Esophagus squamous epithelium (tissue), 5 donors: Measurements from ENCODE around the gene KIF26B. TPM values are rescaled to one million over a fixed set of nuclear protein-coding genes. Genes with fewer than 3 reads are reported as not detected.

Experiments used
- DNase-seq: peaks from one replicate; lab custom pipeline; 2025; lab: John Stamatoyannopoulos, UW
- H3K27ac ChIP-seq, 4 donors: fragments of 200-600 bp; sonication (generic); one replicate each; pipeline ENCODE4 v1.5.1; 2016 to 2019; ENCODE audit warnings: mild to moderate bottlenecking in 1 of 4
- H3K27me3 ChIP-seq, 4 donors: fragments of 200-600 bp; sonication (generic); 1 replicate in 3 of 4; 2 replicates in 1 of 4; pipeline versions ENCODE4 v1.5.1 to v1.6.0; 2017 to 2021; ENCODE audit warnings: antibody characterized with exemption in 1 of 4
- H3K36me3 ChIP-seq, 3 donors: fragments of 200-600 bp; sonication (generic); one replicate each; pipeline ENCODE4 v1.5.1; 2016 to 2019
- H3K4me1 ChIP-seq, 3 donors: fragments of 200-600 bp; sonication (generic); one replicate each; pipeline ENCODE4 v1.5.1; 2017 to 2019
- H3K4me3 ChIP-seq, 4 donors: fragments of 200-600 bp; sonication (generic); 1 replicate in 3 of 4; 2 replicates in 1 of 4; pipeline ENCODE4 v1.5.1; 2016 to 2019; ENCODE audit warnings: mild to moderate bottlenecking in 2 of 4, moderate library complexity in 1 of 4
- H3K9me3 ChIP-seq, 3 donors: fragments of 200-600 bp; sonication (generic); one replicate each; pipeline ENCODE4 v1.5.1; 2016 to 2019
- POLR2A ChIP-seq, 4 donors: fragments of 450-650 bp; IDR thresholded peaks; one replicate each; pipeline ENCODE4 v1.6.1; 2017; ENCODE audit warnings: antibody characterized with exemption in 4 of 4, mild to moderate bottlenecking in 4 of 4, moderate library complexity in 3 of 4
- WGBS, 2 donors: methylation state at CpG; one replicate each; pipeline ENCODE4 v1.1.5; 2018; 5-methylcytosine and 5-hydroxymethylcytosine counted together
- intact Hi-C: fragments of 100-400 bp; cut with DNase I; formaldehyde crosslinking; loops from one replicate; pipeline ENCODE4 v1.15.0; 2022
- total RNA-seq, 4 donors: library from RNA; depleted of rRNA; stranded (reverse); fragments of >200 nt; gene quantifications; one replicate each; pipeline ENCODE4 v1.1.0, GENCODE V29; 2016
- TF ChIP-seq, protein P1 (sequence below), 6 experiments: fragments of 450-650 bp in 4 of 6; fragments of 200-600 bp in 2 of 6; sonication (generic) in 2 of 6; IDR thresholded peaks; one replicate each; pipeline ENCODE4 v1.5.1; 2016 to 2019; ENCODE audit warnings: antibody characterized with exemption in 6 of 6, mild to moderate bottlenecking in 4 of 6, moderate library complexity in 4 of 6
- donor health status: DM: yes; HTN: yes; CAD: no.

KIF26B gene
- 1 to 10 TPM in 2 of 4 donors, under 1 TPM in 2; 0.23 to 2.7 (median 1.0) TPM for total RNA-seq

DNA sequence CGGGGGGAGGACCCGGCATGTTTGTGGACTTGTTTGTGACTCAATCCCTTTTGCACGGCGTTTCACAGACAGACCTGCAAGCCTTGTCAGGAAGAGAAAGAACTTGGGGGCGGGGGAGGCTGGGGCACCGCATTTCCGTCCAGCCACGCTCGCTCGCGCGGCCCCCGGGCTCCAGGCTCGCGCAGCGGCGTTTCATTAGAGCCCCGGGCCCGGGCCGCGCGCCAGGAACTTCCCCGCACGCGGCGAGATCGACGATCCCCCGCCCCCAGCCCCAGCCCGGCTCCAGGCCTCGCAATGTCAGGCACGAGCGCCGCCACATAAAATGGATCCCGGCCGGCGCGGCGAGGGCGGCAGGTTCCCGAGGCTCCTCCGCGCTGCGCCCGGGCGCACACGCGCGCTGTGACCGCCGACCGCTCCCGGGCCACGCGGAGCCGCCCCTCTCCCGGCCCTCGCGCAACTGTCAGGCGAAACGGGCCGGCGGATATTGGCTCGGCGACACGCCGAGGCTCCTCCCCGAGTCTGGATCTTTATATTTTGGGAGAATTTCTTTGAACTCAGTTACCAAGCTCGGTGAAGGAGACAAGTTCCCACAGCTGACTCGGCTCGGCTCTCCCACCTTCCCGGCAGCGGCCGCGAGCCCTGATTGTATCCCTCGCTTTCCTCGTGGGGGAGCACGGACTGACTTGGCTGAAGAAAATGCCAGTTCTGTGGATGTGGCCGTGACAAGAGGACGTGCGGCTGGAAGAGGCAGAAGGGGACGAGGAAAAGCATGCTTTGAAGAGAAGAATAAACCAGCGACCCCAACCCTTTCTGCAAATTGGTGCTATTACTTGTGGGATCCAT, at the start of gene KIF26B:
KIF26B (plus strand) TSS at position 557 of the 843 bp plus-strand sequence. CDS start 440 bp downstream, outside the sequence.
- DNase-seq: no peak

DNA sequence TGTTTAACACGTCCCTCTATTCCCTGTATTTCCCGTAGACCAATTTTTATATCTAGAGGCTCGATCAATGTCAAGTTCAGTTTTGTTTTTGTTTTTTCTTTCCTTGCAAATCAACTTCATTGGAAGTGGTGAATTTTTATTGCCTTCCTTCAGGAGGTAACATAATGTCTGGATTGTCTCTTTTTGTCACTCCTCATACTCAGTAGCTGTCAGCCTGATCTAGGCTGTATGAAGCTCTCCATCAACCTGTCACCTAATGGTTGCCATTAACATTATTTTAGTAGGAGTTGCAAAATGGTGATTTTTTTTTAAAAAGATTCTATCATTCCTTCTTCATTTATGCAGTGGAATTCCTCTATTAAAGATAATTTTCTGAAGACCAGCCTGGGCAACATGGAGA, 49.7 kb upstream of the KIF26B start:
- TF ChIP-seq, protein P1, sequence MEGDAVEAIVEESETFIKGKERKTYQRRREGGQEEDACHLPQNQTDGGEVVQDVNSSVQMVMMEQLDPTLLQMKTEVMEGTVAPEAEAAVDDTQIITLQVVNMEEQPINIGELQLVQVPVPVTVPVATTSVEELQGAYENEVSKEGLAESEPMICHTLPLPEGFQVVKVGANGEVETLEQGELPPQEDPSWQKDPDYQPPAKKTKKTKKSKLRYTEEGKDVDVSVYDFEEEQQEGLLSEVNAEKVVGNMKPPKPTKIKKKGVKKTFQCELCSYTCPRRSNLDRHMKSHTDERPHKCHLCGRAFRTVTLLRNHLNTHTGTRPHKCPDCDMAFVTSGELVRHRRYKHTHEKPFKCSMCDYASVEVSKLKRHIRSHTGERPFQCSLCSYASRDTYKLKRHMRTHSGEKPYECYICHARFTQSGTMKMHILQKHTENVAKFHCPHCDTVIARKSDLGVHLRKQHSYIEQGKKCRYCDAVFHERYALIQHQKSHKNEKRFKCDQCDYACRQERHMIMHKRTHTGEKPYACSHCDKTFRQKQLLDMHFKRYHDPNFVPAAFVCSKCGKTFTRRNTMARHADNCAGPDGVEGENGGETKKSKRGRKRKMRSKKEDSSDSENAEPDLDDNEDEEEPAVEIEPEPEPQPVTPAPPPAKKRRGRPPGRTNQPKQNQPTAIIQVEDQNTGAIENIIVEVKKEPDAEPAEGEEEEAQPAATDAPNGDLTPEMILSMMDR (IDR thresholded peaks at IDR 0.05): no peak
- no peak for TF ChIP-seq POLR2A (IDR thresholded peaks at IDR 0.05)
- no peaks in the 10 kb centered on the region for H3K27me3 ChIP-seq
- WGBS, 2 donors: 94 to 97% methylated on average over 3 of the region's 3 CpGs
- H3K4me1 ChIP-seq: no peaks in the 10 kb centered on the region
- intact Hi-C loops: no loop called here
- no peak overlapping the region for H3K4me3 ChIP-seq
- H3K36me3 ChIP-seq: no peaks in the 10 kb centered on the region
- no peaks in the 10 kb centered on the region for H3K9me3 ChIP-seq
- no peak overlapping the region for H3K27ac ChIP-seq
- no peak for DNase-seq

More for the DNA sequence above, at the start of gene KIF26B:
- H3K27ac ChIP-seq: peak within 1 kb of the TSS in 2 of 4 donors; percentile 31 to 36
- H3K4me1 ChIP-seq: peaks cover 32 to 46% (median 37%) of the 10 kb centered on the region in 3 donors
- intact Hi-C loops: loop anchor here (5.0 kb wide), 1 partner anchor 848 kb away; no protein-coding TSS in a partner anchor
- WGBS, 2 donors: 0% methylated on average over 5 to 31 of the region's 83 CpGs
- H3K36me3 ChIP-seq: no peaks in the 10 kb centered on the region
- TF ChIP-seq POLR2A (IDR thresholded peaks at IDR 0.05): no peak
- H3K9me3 ChIP-seq: no peaks in the 10 kb centered on the region
- H3K4me3 ChIP-seq: peak within 1 kb of the TSS; percentile 48 to 79 (median 56)
- peaks cover 0 to 92% (median 0%) of the 10 kb centered on the region in 4 donors for H3K27me3 ChIP-seq

DNA sequence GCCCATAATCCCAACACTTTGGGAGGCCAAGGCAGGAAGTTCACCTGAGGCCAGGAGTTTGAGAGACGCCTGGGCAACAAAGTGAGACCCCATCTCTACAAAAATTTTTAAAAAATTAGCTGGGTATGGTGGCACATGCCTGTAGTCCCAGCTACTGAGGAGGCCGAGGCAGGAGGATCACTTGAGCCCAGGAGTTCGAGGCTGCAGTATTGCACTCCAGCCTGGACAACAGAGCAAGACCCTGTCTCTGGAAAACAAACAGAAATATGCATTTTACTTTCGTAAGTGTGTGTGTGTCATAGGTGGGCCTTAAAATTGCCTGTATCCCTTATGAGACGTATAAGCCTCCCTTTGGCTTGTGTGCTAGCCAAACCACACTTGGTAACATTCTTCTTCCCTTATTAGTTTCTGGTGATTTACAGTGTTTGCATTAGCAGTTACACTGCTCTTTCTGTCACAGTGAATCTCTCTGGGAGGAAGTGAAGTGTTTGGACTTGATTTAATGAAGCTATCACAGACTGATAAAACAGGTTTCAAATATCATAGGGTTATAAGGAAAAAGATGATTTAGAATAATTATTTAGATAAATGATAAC, 48.9 kb upstream of the KIF26B start:
- 83 to 86% methylated on average over 5 of the region's 5 CpGs for WGBS, 2 donors
- Histone ChIP-seq H3K27ac (no peak overlapping the region), H3K36me3 (no peaks in the 10 kb centered on the region), H3K4me1 (no peaks in the 10 kb centered on the region), H3K27me3 (no peaks in the 10 kb centered on the region), H3K4me3 (no peak overlapping the region), H3K9me3 (no peaks in the 10 kb centered on the region)
- no peak for DNase-seq
- intact Hi-C loops: no loop called here
- TF ChIP-seq POLR2A (IDR thresholded peaks at IDR 0.05): no peak
- TF ChIP-seq, protein P1 (IDR thresholded peaks at IDR 0.05): no peak

DNA sequence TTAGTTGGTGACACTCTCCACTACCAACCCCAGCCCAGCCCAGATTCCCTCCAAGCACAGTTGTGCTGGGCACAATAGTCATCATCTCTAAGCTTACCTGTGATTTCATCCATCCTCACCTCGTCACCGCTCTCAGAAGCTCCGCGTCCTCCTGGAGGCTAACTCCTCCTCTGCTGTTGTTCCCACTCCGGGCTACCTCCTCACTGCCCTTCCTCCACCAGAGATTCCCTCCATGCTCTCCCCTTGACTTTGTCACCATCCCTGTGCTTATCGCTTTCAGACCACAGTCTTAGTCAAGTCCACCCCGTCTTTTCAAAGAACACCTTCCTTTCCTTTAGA, 47.0 kb upstream of the KIF26B start:
- intact Hi-C loops: no loop called here
- WGBS, 2 donors: 92 to 94% methylated on average over 7 of the region's 7 CpGs
- TF ChIP-seq, protein P1 (IDR thresholded peaks at IDR 0.05): no peak
- TF ChIP-seq POLR2A (IDR thresholded peaks at IDR 0.05): no peak

DNA sequence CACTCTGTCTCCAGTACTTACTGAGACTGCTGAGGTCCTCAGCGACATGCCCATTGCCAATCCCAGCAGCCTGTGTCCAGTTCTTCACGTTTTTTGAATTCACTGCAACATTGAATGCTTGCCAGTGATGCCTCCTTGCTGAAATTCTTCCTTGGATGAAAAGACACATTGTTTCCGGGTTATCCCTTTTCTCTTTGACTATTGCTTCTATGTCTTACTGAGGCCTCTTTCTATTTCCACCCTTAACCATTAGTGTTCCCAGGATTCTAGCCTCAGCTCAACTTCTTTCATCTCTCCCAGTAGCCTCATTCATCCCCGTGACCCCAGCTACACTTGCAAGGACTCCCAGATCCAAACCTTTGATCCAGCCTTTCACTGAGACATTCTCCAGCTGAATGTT, 46.5 kb upstream of the KIF26B start:
- Histone ChIP-seq H3K4me1 (no peaks in the 10 kb centered on the region), H3K9me3 (no peaks in the 10 kb centered on the region), H3K27ac (no peak overlapping the region), H3K36me3 (no peaks in the 10 kb centered on the region), H3K4me3 (no peak overlapping the region), H3K27me3 (no peaks in the 10 kb centered on the region)
- WGBS, 2 donors: 61 to 83% methylated on average over 4 of the region's 4 CpGs
- intact Hi-C loops: no loop called here
- TF ChIP-seq, protein P1 (IDR thresholded peaks at IDR 0.05): no peak
- no peak for TF ChIP-seq POLR2A (IDR thresholded peaks at IDR 0.05)
- no peak for DNase-seq

More for the DNA sequence above, 47.0 kb upstream of the KIF26B start:
- no peaks in the 10 kb centered on the region for H3K9me3 ChIP-seq
- DNase-seq: no peak
- no peak overlapping the region for H3K27ac ChIP-seq
- H3K4me1 ChIP-seq: no peaks in the 10 kb centered on the region
- no peaks in the 10 kb centered on the region for H3K27me3 ChIP-seq
- H3K4me3 ChIP-seq: no peak overlapping the region
- H3K36me3 ChIP-seq: no peaks in the 10 kb centered on the region
